H54 (cell line): ENCODE data around the gene TCAP.

Experiments
- DNase-seq: peaks from one replicate; pipeline ENCODE4 v3.0.0; 2011; ENCODE audit warnings: low spot score, mixed read lengths; ENCODE audit not compliant: insufficient read length
- FAIRE-seq: peaks from 3 replicates; lab custom pipeline; 2011; peaks lifted over from hg19 to GRCh38; lab: Jason Lieb, UNC
- POLR2A ChIP-seq: IDR thresholded peaks from 2 replicates; pipeline ENCODE4 v1.6.1; 2011; ENCODE audit warnings: low read depth, mild to moderate bottlenecking, low read length

The TCAP gene

GRCh38 chr17:39625198-39625785 is 39.9 kb upstream of the TCAP start:
- no peak for DNase-seq
- no peak for FAIRE-seq
- no peak for TF ChIP-seq POLR2A

GRCh38 chr17:39626171-39627046 is 38.7 kb upstream of the TCAP start, which contains the start of gene PPP1R1B:
Gene PPP1R1B (plus strand): TSS chr17:39626952. CDS start chr17:39627393, 441 bp downstream.
- DNase-seq: no peak
- no peak for FAIRE-seq

GRCh38 chr17:39627047-39627711 is 38.0 kb upstream of the TCAP start:
- no peak for DNase-seq
- no peak for TF ChIP-seq POLR2A
- no peak for FAIRE-seq

More at GRCh38 chr17:39626171-39627046, 38.7 kb upstream of the TCAP start, which contains the start of gene PPP1R1B:
- TF ChIP-seq POLR2A: no peak

DNA sequence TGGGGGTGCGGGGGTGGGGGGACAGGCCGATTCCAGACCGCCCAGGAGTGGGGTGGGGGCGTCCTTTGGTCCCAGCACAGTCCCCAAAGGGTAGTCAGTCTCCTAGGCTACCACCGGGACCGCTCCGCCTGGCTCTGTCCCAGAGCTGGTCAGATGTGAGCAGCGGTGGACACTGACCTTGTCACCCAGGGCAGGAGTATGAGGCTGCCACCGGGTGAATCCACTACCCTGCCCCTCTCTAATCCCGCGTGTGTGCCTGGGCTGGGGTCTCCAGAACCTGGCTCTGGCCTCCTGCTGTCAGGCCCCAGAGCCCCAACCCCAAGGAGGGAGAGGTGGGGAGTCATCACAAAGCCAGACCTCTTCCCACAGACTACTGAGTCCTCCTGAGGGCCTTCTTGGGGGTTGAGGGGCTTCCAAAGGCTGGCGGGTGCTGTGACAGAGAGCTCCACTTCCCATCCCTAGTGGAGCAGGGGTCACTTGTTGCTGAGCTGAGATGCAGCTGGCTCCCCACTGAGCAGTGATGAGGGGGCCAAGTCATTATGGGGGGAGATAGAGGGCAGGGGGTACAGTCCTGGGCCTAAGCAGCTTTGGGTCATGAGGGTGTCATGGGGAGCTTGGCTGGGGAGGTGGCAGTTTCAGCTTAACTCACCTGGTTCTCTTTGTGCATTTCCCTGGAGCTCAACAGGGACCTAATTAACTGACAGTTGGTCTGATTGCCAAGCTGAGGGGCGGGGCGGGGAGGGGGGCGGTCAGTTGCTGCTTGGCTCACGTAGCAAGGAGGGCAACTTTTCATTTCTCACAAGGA is 37.2 kb upstream of the TCAP start:
- TF ChIP-seq POLR2A: no peak
- no peak for DNase-seq
- no peak for FAIRE-seq

GRCh38 chr17:39628655-39629493 is 36.3 kb upstream of the TCAP start:
- no peak for FAIRE-seq
- TF ChIP-seq POLR2A: no peak
- no peak for DNase-seq

DNA sequence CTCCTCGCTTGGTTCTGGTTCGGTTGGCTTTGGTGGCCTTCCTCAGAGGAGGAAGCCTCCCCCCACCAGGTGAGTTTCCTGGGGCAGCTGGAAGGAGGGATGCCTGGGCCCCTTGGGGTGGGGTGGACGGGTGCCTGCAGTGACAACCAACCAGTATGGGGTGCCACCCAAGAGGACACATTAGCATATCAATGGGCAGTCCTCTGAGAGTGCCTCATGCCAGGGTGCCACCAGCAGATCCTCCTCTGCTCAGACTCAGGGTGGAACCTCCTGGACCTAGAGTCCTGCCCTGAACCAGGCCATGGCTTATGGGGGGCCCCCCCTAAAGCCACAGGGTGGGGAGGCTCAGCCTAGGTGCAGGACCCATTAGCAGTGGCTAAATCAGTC is 35.7 kb upstream of the TCAP start:
- no peak for TF ChIP-seq POLR2A
- no peak for FAIRE-seq
- no peak for DNase-seq

DNA sequence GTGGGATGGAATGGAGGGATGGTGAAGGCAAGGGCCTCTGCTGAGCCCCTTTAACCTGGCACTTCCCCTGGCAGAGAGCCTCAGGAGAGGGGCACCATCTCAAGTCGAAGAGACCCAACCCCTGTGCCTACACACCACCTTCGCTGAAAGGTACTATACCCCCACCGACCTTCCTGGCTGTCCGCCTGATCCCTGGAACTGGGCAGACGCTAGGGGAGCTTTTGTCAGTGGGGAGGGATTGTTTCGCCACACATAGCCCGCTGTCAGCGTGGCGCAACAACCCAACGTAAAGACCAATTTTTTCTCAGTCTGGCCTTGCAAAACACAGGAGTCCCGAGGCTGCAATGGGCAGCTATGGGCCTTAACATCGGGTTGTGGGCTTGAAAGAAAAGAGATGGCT is 35.3 kb upstream of the TCAP start:
- TF ChIP-seq POLR2A: no peak

GRCh38 chr17:39631403-39631802 is 33.7 kb upstream of the TCAP start:
- TF ChIP-seq POLR2A: no peak
- no peak for FAIRE-seq
- no peak for DNase-seq

More for the DNA sequence above, 35.3 kb upstream of the TCAP start:
- FAIRE-seq (no peak), DNase-seq (no peak)

- no peak for TF ChIP-seq POLR2A
- DNase-seq (no peak), FAIRE-seq (no peak)
Observed at GRCh38 chr17:39632153-39632941, 32.8 kb upstream of the TCAP start.

GRCh38 chr17:39633570-39634183 is 31.5 kb upstream of the TCAP start:
- FAIRE-seq: no peak

GRCh38 chr17:39634384-39634871 is 30.7 kb upstream of the TCAP start:
- no peak for DNase-seq
- no peak for FAIRE-seq
- no peak for TF ChIP-seq POLR2A

More at GRCh38 chr17:39633570-39634183, 31.5 kb upstream of the TCAP start:
- DNase-seq: no peak
- TF ChIP-seq POLR2A: no peak

DNA sequence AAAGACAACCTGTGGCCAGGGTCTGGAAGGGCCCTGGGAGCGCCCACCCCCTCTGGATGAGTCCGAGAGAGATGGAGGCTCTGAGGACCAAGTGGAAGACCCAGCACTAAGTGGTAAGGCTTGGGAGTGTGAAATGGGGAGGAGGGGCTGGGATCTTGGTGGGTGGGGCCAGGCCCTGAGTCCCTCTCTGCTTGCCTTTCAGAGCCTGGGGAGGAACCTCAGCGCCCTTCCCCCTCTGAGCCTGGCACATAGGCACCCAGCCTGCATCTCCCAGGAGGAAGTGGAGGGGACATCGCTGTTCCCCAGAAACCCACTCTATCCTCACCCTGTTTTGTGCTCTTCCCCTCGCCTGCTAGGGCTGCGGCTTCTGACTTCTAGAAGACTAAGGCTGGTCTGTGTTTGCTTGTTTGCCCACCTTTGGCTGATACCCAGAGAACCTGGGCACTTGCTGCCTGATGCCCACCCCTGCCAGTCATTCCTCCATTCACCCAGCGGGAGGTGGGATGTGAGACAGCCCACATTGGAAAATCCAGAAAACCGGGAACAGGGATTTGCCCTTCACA is 29.5 kb upstream of the TCAP start:
- no peak for DNase-seq
- no peak for TF ChIP-seq POLR2A
- no peak for FAIRE-seq
